GM06990 (cell line): ENCODE measurements around the gene S100A2.

Experiments
- DNase-seq: peaks from one replicate; pipeline ENCODE4 v3.0.0-alpha.2; 2011; ENCODE audit not compliant: insufficient read length; ENCODE audit errors: extremely low read depth
- H3K27me3 ChIP-seq: replicated peaks from 2 replicates; pipeline ENCODE4 v1.6.0; 2011; ENCODE audit warnings: low read length; ENCODE audit not compliant: control insufficient read depth, insufficient read depth
- H3K36me3 ChIP-seq: 2 replicates; pipeline ENCODE4 v1.5.1; 2011; ENCODE audit warnings: low read length; ENCODE audit not compliant: control insufficient read depth, insufficient read depth
- H3K4me3 ChIP-seq: replicated peaks from 2 replicates; pipeline ENCODE4 v1.5.1; 2011; ENCODE audit warnings: low read depth, mild to moderate bottlenecking, control low read depth, low read length
- TF ChIP-seq, protein P1 (sequence below): IDR thresholded peaks from 2 replicates; pipeline ENCODE4 v1.5.1; 2011; ENCODE audit warnings: low read length, control low read depth, mild to moderate bottlenecking, inconsistent platforms; ENCODE audit not compliant: insufficient read depth, poor library complexity, severe bottlenecking

The S100A2 gene

DNA sequence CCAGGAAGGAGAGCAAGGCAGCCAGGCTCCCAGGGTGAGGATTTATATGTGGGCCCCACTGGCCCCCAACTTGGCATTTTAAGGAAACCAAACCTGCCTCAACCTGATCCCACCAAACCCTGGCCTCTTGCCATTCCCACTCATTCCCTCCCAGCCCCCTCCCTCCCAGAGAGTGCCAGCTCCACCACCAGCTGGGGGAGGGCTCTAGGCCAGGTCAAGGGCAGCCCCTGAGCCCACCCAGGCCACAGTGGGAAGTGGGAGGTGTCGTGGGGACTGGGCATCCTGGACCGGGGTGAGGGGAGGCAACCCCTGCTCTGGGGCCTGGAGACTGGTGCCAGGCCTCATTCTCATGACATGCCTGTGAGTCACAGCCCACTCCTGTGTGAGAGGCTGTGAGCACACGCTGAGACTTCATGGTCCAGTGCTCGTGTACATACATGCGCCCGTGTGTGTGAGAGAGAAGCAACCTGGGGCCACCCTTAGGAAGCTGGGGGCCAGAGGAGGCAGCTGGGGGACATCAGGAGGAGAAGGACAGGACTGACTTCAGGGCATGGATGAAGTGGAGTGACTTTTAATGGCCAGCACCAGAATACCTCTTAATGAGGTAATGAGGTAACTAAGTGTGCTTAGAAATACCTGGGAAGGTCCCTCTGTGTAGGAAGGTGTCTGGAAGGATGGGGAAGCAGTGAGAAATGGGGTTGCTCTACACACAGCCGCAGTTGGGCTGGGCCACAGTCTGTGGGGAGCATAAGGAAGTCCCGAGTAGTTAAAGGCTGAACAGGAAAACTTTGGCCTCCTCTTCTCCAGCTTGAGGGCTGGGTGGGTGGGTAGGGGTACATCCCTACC is at the start of gene S100A2:
Gene S100A2, minus strand, starts transcription at position 316 of the 846 bp plus-strand sequence. CDS start 1,967 bp downstream, outside the sequence.
- TF ChIP-seq, protein P1, sequence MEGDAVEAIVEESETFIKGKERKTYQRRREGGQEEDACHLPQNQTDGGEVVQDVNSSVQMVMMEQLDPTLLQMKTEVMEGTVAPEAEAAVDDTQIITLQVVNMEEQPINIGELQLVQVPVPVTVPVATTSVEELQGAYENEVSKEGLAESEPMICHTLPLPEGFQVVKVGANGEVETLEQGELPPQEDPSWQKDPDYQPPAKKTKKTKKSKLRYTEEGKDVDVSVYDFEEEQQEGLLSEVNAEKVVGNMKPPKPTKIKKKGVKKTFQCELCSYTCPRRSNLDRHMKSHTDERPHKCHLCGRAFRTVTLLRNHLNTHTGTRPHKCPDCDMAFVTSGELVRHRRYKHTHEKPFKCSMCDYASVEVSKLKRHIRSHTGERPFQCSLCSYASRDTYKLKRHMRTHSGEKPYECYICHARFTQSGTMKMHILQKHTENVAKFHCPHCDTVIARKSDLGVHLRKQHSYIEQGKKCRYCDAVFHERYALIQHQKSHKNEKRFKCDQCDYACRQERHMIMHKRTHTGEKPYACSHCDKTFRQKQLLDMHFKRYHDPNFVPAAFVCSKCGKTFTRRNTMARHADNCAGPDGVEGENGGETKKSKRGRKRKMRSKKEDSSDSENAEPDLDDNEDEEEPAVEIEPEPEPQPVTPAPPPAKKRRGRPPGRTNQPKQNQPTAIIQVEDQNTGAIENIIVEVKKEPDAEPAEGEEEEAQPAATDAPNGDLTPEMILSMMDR: no peak
- H3K4me3 ChIP-seq: no peak within 1 kb of the TSS
- peak; percentile 44 for DNase-seq
- no peaks in the 10 kb centered on the region for H3K27me3 ChIP-seq
- no peaks in the 10 kb centered on the region for H3K36me3 ChIP-seq

DNA sequence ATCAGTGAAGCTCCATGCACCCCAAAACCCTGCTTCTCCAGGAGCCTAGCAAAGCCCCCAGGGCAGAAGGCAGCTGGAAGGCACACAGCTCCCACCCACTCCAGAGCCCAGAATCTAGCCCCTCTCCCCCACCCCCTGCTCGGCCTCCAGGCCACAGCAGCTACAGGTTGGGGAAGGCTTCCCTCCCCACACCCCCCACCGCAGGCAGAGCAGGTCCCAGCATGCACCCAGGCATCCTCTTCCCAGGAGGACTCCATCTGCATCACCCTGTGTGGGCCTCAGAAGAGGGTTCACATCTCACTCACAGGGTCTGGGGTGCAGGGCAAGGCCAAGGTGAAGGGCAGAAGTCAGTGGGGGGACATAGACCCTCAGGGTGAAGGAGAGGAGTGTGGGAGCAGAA is 49.8 kb upstream of the S100A2 start:
- DNase-seq: no peak
- H3K27me3 ChIP-seq: no peaks in the 10 kb centered on the region
- H3K4me3 ChIP-seq: no peak overlapping the region
- H3K36me3 ChIP-seq: no peaks in the 10 kb centered on the region
- TF ChIP-seq, protein P1: no peak

DNA sequence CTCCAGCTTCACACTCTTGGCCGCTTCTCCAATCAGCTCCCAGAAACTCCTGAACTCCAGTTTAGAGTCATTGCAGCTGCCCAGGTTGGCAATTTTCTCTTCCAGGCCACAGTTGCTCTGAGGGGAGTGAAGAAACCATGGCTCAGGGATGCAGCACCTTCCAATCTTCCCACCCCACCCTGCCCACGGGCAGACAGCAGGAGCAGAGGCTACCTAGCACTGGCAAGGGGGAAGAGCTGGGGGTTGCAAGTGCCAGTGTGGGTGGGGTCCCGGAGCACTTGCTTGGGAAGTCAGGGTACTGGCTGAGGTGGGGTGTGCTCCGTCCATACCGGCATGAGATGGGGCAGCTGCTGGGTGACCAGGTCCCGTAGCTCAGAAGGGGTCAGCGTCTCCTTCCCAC is 49.3 kb upstream of the S100A2 start:
- H3K27me3 ChIP-seq: no peaks in the 10 kb centered on the region; the same call in 1 of the 2 replicates
- no peak overlapping the region for H3K4me3 ChIP-seq
- TF ChIP-seq, protein P1: no peak
- no peaks in the 10 kb centered on the region for H3K36me3 ChIP-seq
- no peak for DNase-seq

DNA sequence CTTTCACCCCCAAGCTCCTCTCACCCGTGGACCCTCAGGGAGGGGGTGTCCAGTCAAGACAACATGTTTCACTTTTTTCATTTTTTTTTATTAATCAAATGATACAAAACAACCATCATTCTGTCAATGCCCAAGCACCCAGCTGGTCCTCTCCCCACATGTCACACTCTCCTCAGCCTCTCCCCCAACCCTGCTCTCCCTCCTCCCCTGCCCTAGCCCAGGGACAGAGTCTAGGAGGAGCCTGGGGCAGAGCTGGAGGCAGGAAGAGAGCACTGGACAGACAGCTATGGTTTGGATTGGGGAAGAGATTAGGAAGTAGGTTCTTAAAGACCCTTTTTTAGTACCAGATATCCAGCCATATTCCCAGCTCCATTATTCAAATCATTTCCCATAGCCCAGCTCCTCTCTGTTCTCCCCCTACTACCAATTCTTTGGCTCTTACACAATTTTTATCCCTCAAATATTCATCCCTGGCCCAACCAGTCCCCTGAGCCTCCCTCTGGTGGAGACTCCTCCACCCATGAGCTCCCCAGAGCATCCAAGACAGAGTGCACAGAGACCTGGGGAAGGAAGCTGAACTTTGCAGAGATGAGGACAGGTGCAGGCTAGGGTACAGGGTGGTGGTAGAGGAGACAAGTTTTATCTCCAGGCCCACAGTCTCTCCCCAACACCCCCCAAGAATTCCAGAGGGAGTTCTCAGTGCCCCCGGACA is 48.7 kb upstream of the S100A2 start:
- TF ChIP-seq, protein P1: no peak
- Histone ChIP-seq H3K36me3 (no peaks in the 10 kb centered on the region), H3K4me3 (no peak overlapping the region), H3K27me3 (no peaks in the 10 kb centered on the region; the same call in 1 of the 2 replicates)
- no peak for DNase-seq

DNA sequence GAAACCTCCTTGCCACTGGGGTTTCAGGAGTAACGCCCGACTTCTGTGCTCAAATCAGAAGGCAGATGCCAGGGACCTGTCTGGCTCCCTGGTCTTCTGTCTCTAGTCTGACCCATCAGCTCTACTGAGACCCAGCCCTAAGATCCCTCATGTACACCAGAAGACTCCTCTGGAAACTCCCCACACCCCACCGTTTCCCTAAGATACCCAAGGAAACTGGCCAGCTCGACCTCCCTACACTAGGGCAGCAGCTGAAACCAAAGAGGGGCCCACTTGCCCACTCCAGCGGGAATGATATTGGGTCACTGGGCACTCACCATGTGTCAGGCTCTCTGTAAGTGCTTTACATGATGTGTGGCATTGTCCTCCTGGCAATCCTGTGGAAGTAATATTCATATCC is 47.8 kb upstream of the S100A2 start:
- no peak overlapping the region for H3K4me3 ChIP-seq
- DNase-seq: no peak
- H3K36me3 ChIP-seq: no peaks in the 10 kb centered on the region
- H3K27me3 ChIP-seq: no peaks in the 10 kb centered on the region; the same call in 1 of the 2 replicates
- TF ChIP-seq, protein P1: no peak
